K562 (cell line): Measurements from ENCODE around the gene UFC1. TPM values are rescaled to one million over a fixed set of nuclear protein-coding genes. Genes with fewer than 3 reads are reported as not detected.
A peak's percentile ranks its signal among the peaks of the same experiment; 100 is the strongest.

ENCODE experiments used
- DDX20 ChIP-seq: fragments of 450-650 bp; IDR thresholded peaks from 2 replicates; pipeline ENCODE4 v1.6.1; 2016; ENCODE audit warnings: missing genetic modification characterization, low read depth, mild to moderate bottlenecking, missing compliant biosample characterization, moderate library complexity
- GTF2E2 ChIP-seq: fragments of 200-800 bp; sonication (Bioruptor generic); IDR thresholded peaks from 2 replicates; pipeline ENCODE4 v1.6.1; 2016; ENCODE audit warnings: missing genetic modification characterization, missing compliant biosample characterization
- MCM3 ChIP-seq: fragments of 450-650 bp; IDR thresholded peaks from 2 replicates; pipeline ENCODE4 v1.6.1; 2016
- OTX1 ChIP-seq: fragments of 450-650 bp; formaldehyde crosslinking; IDR thresholded peaks from 2 replicates; pipeline ENCODE4 v1.4.0; 2022; ENCODE audit warnings: mild to moderate bottlenecking
- PHF20 ChIP-seq: fragments of 450-650 bp; IDR thresholded peaks from 2 replicates; pipeline ENCODE4 v1.6.1; 2018; ENCODE audit not compliant: partially characterized antibody
- RBM25 ChIP-seq: fragments of 200-400 bp; formaldehyde crosslinking; IDR thresholded peaks from 2 replicates; pipeline ENCODE4 v1.6.1; 2018; ENCODE audit warnings: low read length, low read depth, moderate library complexity; ENCODE audit not compliant: severe bottlenecking
- SAFB2 ChIP-seq: fragments of 200-400 bp; formaldehyde crosslinking; IDR thresholded peaks from 2 replicates; pipeline ENCODE4 v1.6.1; 2018; ENCODE audit warnings: borderline replicate concordance, low read length, low read depth, moderate library complexity; ENCODE audit not compliant: severe bottlenecking
- STAG1 ChIP-seq: sonication (generic); formaldehyde crosslinking; IDR thresholded peaks from 2 replicates; pipeline ENCODE4 v1.5.0; 2020; ENCODE audit warnings: missing genetic modification reagents, borderline replicate concordance
- STAT5A ChIP-seq: IDR thresholded peaks from 2 replicates; pipeline ENCODE4 v1.6.1; 2012; ENCODE audit warnings: low read length, inconsistent platforms, borderline replicate concordance
- XRCC3 ChIP-seq: fragments of 450-650 bp; IDR thresholded peaks from 2 replicates; pipeline ENCODE4 v1.6.1; 2017; ENCODE audit warnings: mild to moderate bottlenecking, moderate library complexity
- ZBTB17 ChIP-seq: fragments of 450-650 bp; formaldehyde crosslinking; IDR thresholded peaks from 2 replicates; pipeline ENCODE4 v1.4.0; 2020; ENCODE audit warnings: mild to moderate bottlenecking
- ZNF23 ChIP-seq: fragments of 250-450 bp; sonication (Bioruptor Pico); IDR thresholded peaks from 2 replicates; pipeline ENCODE4 v1.4.0; 2020; ENCODE audit warnings: mild to moderate bottlenecking
- ZNF561 ChIP-seq: fragments of 450-650 bp; formaldehyde crosslinking; conservative IDR thresholded peaks from 2 replicates; pipeline ENCODE4 v1.4.0; 2020; ENCODE audit warnings: mild to moderate bottlenecking, moderate library complexity
- polyA plus RNA-seq, 8 experiments: library from polyadenylated mRNA; depleted of rRNA in 4 of 8; stranded (reverse) in 5 of 8; unstranded in 3 of 8; fragments of >200 nt; fragmentation: Nextera tagmentation in 2 of 8; fragmentation: Illumina TruSeq in 1 of 8; extraction: Ambion mirVana in 2 of 8; extraction: Trizol in 1 of 8; gene quantifications; 2 replicates each; pipeline versions ENCODE4 v1.2.1 to v1.2.3, GENCODE V29; 2011 to 2014; ENCODE audit warnings: inconsistent platforms in 1 of 8, missing spikeins in 1 of 8
- total RNA-seq, 7 experiments: library from RNA; depleted of rRNA in 6 of 7; stranded (reverse); fragments of >200 nt in 6 of 7; fragmentation: Illumina TruSeq in 2 of 7; extraction: Trizol in 2 of 7; gene quantifications; 2 replicates each; pipeline versions ENCODE4 v1.2.1 to v1.2.3, GENCODE V29; 2011 to 2021; ENCODE audit warnings: low replicate concordance in 1 of 7
- TF ChIP-seq, protein P1 (sequence below): sonication (generic); formaldehyde crosslinking; IDR thresholded peaks from 2 replicates; pipeline ENCODE4 v1.8.1; 2023; ENCODE audit warnings: mild to moderate bottlenecking, missing genetic modification reagents
- TF ChIP-seq, protein P2 (sequence below): sonication (generic); formaldehyde crosslinking; IDR thresholded peaks from 2 replicates; pipeline ENCODE4 v1.9.0; 2022; ENCODE audit warnings: mild to moderate bottlenecking, missing genetic modification reagents
- TF ChIP-seq, protein P3 (sequence below): sonication (generic); formaldehyde crosslinking; IDR thresholded peaks from 2 replicates; pipeline ENCODE4 v1.8.0; 2022; ENCODE audit warnings: mild to moderate bottlenecking, missing genetic modification reagents
- TF ChIP-seq, protein P4 (sequence below), 2 experiments: IDR thresholded peaks; 2 replicates each; pipeline ENCODE4 v1.6.1; 2011; ENCODE audit warnings: borderline replicate concordance in 1 of 2, control low read depth in 1 of 2, low read depth in 1 of 2, low read length in 1 of 2, mild to moderate bottlenecking in 1 of 2, mixed read lengths in 1 of 2, moderate library complexity in 1 of 2; ENCODE audit not compliant: insufficient read depth in 1 of 2, insufficient read length in 1 of 2, poor library complexity in 1 of 2, severe bottlenecking in 1 of 2; ENCODE audit errors: extremely low read depth in 1 of 2
- TF ChIP-seq, protein P5 (sequence below): IDR thresholded peaks from 2 replicates; pipeline ENCODE4 v1.6.1; 2014; ENCODE audit warnings: antibody characterized with exemption

UFC1 gene
- total and polyA plus RNA-seq, 9 of the 15 experiments (the other 6 are each of a cell fraction or from before 2014, with no cell fraction given): 92.8 to 220 (median 161) TPM

DNA sequence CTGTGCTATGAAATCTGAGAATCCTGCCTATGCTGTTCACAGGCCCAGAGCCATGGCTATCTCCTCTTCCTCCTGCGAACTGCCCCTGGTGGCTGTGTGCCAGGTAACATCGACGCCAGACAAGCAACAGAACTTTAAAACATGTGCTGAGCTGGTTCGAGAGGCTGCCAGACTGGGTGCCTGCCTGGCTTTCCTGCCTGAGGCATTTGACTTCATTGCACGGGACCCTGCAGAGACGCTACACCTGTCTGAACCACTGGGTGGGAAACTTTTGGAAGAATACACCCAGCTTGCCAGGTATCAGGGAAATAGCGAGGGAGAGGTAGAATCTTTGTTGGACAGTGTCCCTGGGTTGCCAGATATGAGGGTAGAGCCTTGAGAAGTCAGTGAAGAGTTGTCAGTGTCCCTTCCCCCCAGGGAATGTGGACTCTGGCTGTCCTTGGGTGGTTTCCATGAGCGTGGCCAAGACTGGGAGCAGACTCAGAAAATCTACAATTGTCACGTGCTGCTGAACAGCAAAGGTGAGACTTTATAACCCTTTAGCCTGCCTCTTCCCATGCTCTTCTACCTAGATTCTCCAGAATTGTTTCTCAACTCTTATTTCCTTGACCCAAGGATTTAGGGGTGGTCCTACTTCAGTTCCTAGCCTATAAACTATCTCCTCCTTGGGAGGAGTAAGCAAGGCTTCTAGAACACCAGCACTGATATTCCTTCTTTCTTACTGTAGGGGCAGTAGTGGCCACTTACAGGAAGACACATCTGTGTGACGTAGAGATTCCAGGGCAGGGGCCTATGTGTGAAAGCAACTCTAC is 34.5 kb upstream of the UFC1 start (continued):
- no peak for TF ChIP-seq XRCC3
- TF ChIP-seq STAT5A: no peak
- TF ChIP-seq, protein P1, sequence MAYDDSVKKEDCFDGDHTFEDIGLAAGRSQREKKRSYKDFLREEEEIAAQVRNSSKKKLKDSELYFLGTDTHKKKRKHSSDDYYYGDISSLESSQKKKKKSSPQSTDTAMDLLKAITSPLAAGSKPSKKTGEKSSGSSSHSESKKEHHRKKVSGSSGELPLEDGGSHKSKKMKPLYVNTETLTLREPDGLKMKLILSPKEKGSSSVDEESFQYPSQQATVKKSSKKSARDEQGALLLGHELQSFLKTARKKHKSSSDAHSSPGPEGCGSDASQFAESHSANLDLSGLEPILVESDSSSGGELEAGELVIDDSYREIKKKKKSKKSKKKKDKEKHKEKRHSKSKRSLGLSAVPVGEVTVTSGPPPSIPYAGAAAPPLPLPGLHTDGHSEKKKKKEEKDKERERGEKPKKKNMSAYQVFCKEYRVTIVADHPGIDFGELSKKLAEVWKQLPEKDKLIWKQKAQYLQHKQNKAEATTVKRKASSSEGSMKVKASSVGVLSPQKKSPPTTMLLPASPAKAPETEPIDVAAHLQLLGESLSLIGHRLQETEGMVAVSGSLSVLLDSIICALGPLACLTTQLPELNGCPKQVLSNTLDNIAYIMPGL (CRISPR knock-in tag): no peak
- TF ChIP-seq MCM3: no peak
- TF ChIP-seq, protein P2, sequence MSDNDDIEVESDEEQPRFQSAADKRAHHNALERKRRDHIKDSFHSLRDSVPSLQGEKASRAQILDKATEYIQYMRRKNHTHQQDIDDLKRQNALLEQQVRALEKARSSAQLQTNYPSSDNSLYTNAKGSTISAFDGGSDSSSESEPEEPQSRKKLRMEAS (CRISPR knock-in tag): peak; percentile 66
- TF ChIP-seq, protein P3, sequence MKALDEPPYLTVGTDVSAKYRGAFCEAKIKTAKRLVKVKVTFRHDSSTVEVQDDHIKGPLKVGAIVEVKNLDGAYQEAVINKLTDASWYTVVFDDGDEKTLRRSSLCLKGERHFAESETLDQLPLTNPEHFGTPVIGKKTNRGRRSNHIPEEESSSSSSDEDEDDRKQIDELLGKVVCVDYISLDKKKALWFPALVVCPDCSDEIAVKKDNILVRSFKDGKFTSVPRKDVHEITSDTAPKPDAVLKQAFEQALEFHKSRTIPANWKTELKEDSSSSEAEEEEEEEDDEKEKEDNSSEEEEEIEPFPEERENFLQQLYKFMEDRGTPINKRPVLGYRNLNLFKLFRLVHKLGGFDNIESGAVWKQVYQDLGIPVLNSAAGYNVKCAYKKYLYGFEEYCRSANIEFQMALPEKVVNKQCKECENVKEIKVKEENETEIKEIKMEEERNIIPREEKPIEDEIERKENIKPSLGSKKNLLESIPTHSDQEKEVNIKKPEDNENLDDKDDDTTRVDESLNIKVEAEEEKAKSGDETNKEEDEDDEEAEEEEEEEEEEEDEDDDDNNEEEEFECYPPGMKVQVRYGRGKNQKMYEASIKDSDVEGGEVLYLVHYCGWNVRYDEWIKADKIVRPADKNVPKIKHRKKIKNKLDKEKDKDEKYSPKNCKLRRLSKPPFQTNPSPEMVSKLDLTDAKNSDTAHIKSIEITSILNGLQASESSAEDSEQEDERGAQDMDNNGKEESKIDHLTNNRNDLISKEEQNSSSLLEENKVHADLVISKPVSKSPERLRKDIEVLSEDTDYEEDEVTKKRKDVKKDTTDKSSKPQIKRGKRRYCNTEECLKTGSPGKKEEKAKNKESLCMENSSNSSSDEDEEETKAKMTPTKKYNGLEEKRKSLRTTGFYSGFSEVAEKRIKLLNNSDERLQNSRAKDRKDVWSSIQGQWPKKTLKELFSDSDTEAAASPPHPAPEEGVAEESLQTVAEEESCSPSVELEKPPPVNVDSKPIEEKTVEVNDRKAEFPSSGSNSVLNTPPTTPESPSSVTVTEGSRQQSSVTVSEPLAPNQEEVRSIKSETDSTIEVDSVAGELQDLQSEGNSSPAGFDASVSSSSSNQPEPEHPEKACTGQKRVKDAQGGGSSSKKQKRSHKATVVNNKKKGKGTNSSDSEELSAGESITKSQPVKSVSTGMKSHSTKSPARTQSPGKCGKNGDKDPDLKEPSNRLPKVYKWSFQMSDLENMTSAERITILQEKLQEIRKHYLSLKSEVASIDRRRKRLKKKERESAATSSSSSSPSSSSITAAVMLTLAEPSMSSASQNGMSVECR: no peak
- TF ChIP-seq ZNF561 (CRISPR knock-in tag): no peak
- no peak for TF ChIP-seq STAG1 (CRISPR knock-in tag)
- TF ChIP-seq PHF20: no peak
- TF ChIP-seq ZNF23: no peak
- TF ChIP-seq ZBTB17 (CRISPR knock-in tag): no peak
- TF ChIP-seq GTF2E2 (tag): peak; percentile 48; the same call in 1 of the 2 replicates
- TF ChIP-seq OTX1 (CRISPR knock-in tag): no peak
- TF ChIP-seq, protein P4, sequence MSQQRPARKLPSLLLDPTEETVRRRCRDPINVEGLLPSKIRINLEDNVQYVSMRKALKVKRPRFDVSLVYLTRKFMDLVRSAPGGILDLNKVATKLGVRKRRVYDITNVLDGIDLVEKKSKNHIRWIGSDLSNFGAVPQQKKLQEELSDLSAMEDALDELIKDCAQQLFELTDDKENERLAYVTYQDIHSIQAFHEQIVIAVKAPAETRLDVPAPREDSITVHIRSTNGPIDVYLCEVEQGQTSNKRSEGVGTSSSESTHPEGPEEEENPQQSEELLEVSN (IDR thresholded peaks at IDR 0.05; ENCODE audit: borderline replicate concordance in 1 of 2, extremely low read depth in 1 of 2, insufficient read depth in 1 of 2, insufficient read length in 1 of 2, low read depth in 1 of 2, low read length in 1 of 2, poor library complexity in 1 of 2, severe bottlenecking in 1 of 2): peak in 1 of 2 experiments; percentile 57
- no peak for TF ChIP-seq RBM25
- no peak for TF ChIP-seq DDX20 (tag)
- no peak for TF ChIP-seq SAFB2
- TF ChIP-seq, protein P5, sequence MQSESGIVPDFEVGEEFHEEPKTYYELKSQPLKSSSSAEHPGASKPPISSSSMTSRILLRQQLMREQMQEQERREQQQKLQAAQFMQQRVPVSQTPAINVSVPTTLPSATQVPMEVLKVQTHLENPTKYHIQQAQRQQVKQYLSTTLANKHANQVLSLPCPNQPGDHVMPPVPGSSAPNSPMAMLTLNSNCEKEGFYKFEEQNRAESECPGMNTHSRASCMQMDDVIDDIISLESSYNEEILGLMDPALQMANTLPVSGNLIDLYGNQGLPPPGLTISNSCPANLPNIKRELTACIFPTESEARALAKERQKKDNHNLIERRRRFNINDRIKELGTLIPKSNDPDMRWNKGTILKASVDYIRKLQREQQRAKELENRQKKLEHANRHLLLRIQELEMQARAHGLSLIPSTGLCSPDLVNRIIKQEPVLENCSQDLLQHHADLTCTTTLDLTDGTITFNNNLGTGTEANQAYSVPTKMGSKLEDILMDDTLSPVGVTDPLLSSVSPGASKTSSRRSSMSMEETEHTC: no peak
